NCI-H1092 treated with DMSO at 0.1 percent for 48 hours (cell line): ENCODE data around the gene PRICKLE2.

Experiments
- DNase-seq: peaks from one replicate; lab custom pipeline; 2025; lab: John Stamatoyannopoulos, UW

The PRICKLE2 gene

GRCh38 chr3:64218746-64219145, 6.5 kb downstream of the PRICKLE2 start:
- no peak for DNase-seq

DNA sequence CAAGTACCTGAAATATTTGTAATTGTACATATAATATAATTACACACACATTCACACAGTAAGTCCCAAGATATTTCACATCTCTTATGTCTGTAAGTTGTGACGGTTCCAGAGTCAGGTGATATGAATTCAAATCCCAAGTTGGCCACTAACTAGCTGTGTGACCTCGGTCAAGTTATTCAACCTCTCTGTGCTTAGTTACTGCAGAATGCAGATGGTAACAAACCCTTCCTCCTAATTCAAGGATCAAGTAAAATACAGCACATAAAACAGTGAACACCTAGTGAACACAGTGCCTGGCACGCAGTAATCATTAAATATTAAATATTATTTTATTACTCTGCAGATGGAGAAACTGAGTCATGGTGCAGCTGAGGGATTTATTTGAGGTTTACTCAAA, 6.9 kb downstream of the PRICKLE2 start:
- no peak for DNase-seq

- peak; percentile 18 for DNase-seq
These were observed 8.8 kb downstream of the PRICKLE2 start for GRCh38 chr3:64216274-64217147.

- DNase-seq: no peak
These were observed 9.7 kb downstream of the PRICKLE2 start for GRCh38 chr3:64215559-64215958.

DNA sequence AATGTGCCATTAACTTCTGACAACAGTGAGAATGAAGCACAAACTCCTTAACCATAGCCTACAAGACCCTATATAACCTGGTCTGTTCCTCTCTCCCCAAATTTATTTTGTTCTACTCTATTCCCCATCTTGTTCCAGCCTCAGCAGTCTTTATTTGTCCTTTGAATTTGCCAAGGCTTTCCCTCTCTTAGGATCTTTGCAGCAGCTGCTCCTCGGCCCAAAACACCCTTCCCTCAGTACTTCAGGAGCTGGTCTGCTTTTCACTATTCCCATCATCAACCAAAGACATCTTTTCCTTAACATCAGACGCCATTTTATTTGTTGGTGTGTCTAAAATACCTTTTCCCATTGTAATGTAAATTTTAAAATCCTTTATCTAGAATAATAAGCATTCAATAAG, 10.2 kb downstream of the PRICKLE2 start:
- no peak for DNase-seq

GRCh38 chr3:64214381-64215018, 10.8 kb downstream of the PRICKLE2 start:
- no peak for DNase-seq

DNA sequence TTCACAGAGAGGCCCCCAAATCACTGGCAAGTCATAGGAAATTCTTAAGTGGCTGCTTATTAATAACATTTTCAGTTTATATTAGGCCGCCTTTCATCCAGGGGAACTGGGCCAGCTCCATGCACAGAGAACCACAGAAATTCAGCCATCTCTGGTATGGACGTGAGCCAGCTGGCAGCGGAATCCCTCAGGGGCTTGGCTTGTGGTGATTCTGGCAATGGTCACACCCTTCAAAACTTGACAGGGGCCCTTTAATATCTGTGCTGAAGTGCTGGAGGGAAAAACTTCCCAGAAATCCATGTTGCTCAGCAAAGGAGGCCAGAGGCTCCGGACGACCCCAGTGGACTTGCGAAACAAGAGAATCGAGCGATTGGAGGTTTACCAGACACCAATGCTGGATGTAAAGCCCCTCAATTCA, 11.3 kb downstream of the PRICKLE2 start:
- peak; percentile 1 for DNase-seq

DNA sequence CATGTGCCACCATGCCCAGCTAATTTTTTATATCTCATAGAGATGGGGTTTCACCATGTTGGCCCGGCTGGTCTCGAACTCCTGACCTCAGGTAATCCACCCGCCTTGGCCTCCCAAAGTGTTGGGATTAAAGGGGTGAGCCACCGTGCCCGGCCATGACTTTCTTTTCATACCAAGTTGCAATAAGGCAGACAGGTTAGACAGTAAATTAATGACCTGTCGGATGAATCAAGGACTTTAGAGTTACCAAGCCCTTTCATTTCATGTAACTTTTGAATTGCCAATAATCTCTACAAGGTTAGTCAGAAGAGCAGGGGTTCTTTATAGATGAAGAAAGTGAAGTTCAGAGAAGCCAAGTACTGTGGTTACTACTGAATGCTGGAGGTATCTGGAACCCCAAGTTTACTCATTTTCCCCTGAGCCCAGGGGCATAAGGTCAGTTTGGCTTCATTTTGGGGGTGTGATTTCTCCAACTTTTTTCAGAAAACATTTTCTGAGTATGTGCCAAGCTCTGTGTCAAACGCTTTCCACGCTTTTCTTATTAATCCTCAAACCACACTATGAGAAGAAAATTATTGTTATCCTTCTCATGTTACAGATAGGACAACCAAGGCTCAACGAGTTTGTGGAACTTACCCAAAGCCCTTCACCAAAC, 11.9 kb downstream of the PRICKLE2 start:
- DNase-seq: no peak

DNA sequence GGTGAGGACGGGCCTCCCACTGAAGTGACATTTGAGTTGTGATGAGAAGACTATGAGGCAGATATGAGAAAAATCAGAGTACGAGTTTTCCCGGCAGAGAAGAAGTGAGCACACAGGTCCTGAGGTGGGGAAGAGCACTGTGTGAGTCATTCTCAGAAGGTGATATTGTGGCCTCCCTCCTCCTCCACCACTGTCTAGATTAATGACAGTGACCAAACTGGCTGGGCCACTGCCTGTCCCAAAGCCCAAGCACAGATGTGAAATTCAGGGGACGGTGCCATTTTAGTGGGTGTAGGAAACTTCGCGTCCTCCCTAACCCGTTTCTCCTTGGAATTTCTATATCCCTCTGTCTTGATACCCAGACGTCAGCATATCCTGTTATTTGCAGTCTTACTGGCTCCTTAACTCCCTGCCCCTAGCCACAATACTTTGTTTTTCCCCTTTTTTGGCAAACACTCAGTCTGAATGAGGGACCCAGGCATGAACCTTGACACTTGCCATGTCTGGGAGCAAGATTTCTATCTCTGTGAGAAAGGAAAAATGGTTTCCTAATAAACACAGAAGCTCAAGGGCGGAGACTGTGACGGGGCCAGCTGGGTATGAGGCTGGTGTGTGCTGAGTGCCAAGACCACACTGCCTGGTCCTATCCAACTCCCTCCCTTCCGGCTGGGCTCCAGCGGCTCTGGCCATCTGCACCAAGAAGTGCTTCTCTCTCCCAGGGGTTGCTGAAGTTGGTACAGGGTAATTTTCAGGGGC, 15.2 kb downstream of the PRICKLE2 start:
- DNase-seq: no peak

GRCh38 chr3:64207289-64208080, 17.8 kb downstream of the PRICKLE2 start:
- DNase-seq: no peak

GRCh38 chr3:64203969-64204908, 21.0 kb downstream of the PRICKLE2 start:
- no peak for DNase-seq

GRCh38 chr3:64203216-64203615, 22.1 kb downstream of the PRICKLE2 start:
- DNase-seq: no peak

DNA sequence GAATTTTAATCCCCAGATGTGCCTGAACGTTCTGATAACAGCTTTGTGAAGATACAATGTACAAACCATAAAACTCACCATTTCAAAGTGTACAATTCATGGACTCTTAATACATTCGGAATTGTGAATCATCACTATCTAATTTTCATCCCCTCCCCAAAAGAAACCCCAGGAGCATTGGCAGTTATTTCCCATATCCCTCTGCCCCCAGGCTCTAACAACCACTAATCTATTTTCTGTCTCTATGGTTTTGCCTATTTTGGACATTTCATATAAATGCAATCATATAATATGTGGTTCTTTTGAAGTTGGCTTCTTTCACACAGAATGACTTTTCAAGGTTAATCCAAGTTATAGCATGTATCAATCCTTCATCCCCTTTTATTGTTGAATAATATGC, 25.3 kb downstream of the PRICKLE2 start:
- DNase-seq: no peak

DNA sequence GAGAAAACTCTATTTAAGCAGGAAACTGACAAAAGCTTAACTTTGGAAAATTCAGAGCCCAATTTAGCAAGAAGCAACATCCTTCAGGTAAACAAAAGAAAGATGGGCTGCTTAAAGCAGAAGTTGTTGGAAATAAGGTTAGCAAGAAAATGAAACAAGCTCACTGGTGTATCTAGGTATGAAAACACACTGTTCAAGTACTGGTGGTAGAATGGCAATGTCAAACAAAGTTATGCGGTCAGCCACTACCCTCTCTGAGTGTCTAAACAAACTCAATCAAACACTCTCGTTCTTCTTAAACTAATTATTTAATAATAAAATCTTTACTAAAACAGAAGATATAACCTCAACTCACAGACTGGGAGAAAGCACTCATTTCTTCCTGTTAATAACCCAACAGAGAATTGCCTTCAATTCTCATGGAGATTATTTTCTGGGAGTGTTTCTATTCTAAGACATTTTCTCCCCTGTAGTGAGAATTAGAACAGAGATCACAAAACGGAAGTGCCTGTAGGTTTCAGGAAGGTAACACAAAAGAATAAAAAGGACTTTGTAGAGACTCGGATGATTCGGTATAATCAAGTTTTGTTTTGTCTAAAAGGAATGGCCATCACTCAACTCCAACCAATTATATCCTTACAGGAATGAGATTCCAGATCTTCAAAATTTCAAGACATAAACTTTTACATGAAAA, 28.9 kb downstream of the PRICKLE2 start:
- DNase-seq: no peak

GRCh38 chr3:64195789-64196188, 29.5 kb downstream of the PRICKLE2 start:
- DNase-seq: no peak

- no peak for DNase-seq
These were observed 33.4 kb downstream of the PRICKLE2 start for GRCh38 chr3:64191822-64192221.

GRCh38 chr3:64190517-64191515, 34.5 kb downstream of the PRICKLE2 start:
- DNase-seq: no peak

DNA sequence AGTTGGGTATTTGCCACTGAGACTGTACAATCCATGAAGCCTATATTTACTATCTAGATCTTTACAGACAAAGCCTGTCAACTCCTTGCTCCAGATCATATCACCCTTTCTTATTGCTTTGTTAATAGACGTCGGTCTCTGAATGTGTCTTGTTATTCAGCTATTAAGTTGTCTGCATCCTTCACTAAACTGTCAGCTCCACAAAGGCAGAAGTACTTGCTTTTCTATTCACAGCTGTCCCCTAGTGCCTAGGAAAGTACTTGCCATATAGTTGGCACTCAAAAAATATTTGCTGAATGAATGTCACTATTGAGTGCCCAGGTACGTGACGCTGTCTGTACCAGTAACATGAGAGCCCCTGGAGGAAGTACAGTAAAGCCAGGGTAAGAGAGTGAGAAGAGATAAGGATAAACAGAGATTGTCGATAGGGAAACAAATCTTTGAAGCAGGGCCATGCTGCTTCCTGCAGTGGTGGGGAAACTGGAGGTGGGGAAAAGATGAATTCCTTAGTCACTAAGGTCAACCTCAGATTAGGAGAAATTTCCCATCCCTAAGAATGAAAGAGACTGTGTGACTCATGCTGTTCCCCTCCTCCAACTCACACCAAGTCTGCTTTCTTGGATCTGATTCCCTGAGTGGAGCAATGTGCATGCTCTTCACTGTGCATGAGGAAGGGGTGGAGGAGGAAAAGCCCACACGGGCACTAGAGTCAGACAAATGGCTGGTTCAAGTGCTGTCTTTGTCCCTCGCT, 36.3 kb downstream of the PRICKLE2 start:
- DNase-seq: no peak
